HEK293 (cell line): ENCODE measurements around the gene ZNF730.
"Not testable (repeated sequence)": the region's sequence is repeated elsewhere in the genome, so short reads cannot be mapped to it uniquely, and the experiment has no call there.

Source experiments
- CTCF ChIA-PET: fragments of 350-600 bp; formaldehyde crosslinking; extraction: SDS; loops from one replicate; lab custom pipeline; 2021; ENCODE audit warnings: antibody characterized with exemption; lab: Yijun Ruan, JAX
- POLR2A ChIA-PET: fragments of 300-600 bp; formaldehyde crosslinking; extraction: SDS; loops from one replicate; lab custom pipeline; 2020; ENCODE audit warnings: antibody characterized with exemption, inconsistent platforms; lab: Yijun Ruan, JAX
- H3K27ac ChIP-seq: fragments of 200-500 bp; sonication (Bioruptor generic); 2 replicates; pipeline ENCODE4 v1.5.1; 2014; ENCODE audit warnings: low read depth, low read length, control low read depth, inconsistent platforms; ENCODE audit errors: extremely low read depth
- H3K36me3 ChIP-seq, 2 experiments: fragments of 200-500 bp in 1 of 2; sonication (Bioruptor generic) in 1 of 2; 1 replicate in 1 of 2; 2 replicates in 1 of 2; pipeline ENCODE4 v1.5.1; 2014 to 2017; ENCODE audit warnings: inconsistent platforms in 2 of 2, low read length in 2 of 2; ENCODE audit not compliant: control insufficient read depth in 2 of 2, insufficient read depth in 1 of 2
- H3K4me1 ChIP-seq: fragments of 200-500 bp; sonication (Bioruptor generic); 2 replicates; pipeline ENCODE4 v1.5.1; 2014; ENCODE audit warnings: mild to moderate bottlenecking, low read length, inconsistent platforms; ENCODE audit not compliant: control insufficient read depth, insufficient read depth
- H3K4me3 ChIP-seq: 2 replicates; pipeline ENCODE4 v1.5.1; 2011; ENCODE audit warnings: low read depth, mild to moderate bottlenecking, control low read depth, low read length, moderate library complexity
- H3K9me3 ChIP-seq: fragments of 200-500 bp; sonication (Bioruptor generic); 2 replicates; pipeline ENCODE4 v1.5.1; 2014; ENCODE audit warnings: low read depth, low read length, inconsistent platforms; ENCODE audit not compliant: control insufficient read depth, insufficient read depth
- IKZF3 ChIP-seq: fragments of 450-650 bp; IDR thresholded peaks from 2 replicates; pipeline ENCODE4 v1.5.0; 2018; ENCODE audit warnings: missing biosample characterization, mild to moderate bottlenecking, missing genetic modification characterization, moderate library complexity
- MYNN ChIP-seq: fragments of 450-650 bp; formaldehyde crosslinking; IDR thresholded peaks from 2 replicates; pipeline ENCODE4 v1.5.1; 2016; ENCODE audit warnings: missing biosample characterization, missing genetic modification characterization, borderline replicate concordance
- OVOL3 ChIP-seq: fragments of 450-650 bp; formaldehyde crosslinking; IDR thresholded peaks from 2 replicates; pipeline ENCODE4 v1.5.1; 2016; ENCODE audit warnings: missing biosample characterization, missing genetic modification characterization
- PRDM2 ChIP-seq: fragments of 450-650 bp; formaldehyde crosslinking; IDR thresholded peaks from 2 replicates; pipeline ENCODE4 v1.5.1; 2016; ENCODE audit warnings: missing biosample characterization, missing genetic modification characterization, borderline replicate concordance
- PRDM4 ChIP-seq: fragments of 450-650 bp; formaldehyde crosslinking; IDR thresholded peaks from 2 replicates; pipeline ENCODE4 v1.5.1; 2017; ENCODE audit warnings: missing biosample characterization, missing genetic modification characterization
- RBAK ChIP-seq: fragments of 450-650 bp; formaldehyde crosslinking; IDR thresholded peaks from 2 replicates; pipeline ENCODE4 v1.5.1; 2016; ENCODE audit warnings: missing biosample characterization, missing genetic modification characterization
- SP7 ChIP-seq: fragments of 450-650 bp; formaldehyde crosslinking; IDR thresholded peaks from 2 replicates; pipeline ENCODE4 v1.5.1; 2016; ENCODE audit warnings: missing biosample characterization, missing genetic modification characterization
- ZNF10 ChIP-seq: fragments of 450-650 bp; formaldehyde crosslinking; IDR thresholded peaks from 2 replicates; pipeline ENCODE4 v1.5.1; 2017; ENCODE audit warnings: missing biosample characterization, missing genetic modification characterization
- ZNF138 ChIP-seq: fragments of 450-650 bp; formaldehyde crosslinking; IDR thresholded peaks from 2 replicates; pipeline ENCODE4 v1.5.1; 2016; ENCODE audit warnings: missing biosample characterization, missing genetic modification characterization, borderline replicate concordance
- ZNF169 ChIP-seq: fragments of 450-650 bp; formaldehyde crosslinking; IDR thresholded peaks from 2 replicates; pipeline ENCODE4 v1.5.1; 2016; ENCODE audit warnings: missing biosample characterization, missing genetic modification characterization
- ZNF174 ChIP-seq: fragments of 450-650 bp; formaldehyde crosslinking; IDR thresholded peaks from 2 replicates; pipeline ENCODE4 v1.5.0; 2017; ENCODE audit warnings: missing biosample characterization, mild to moderate bottlenecking, missing genetic modification characterization
- ZNF19 ChIP-seq: fragments of 450-650 bp; formaldehyde crosslinking; IDR thresholded peaks from 2 replicates; pipeline ENCODE4; 2016; ENCODE audit warnings: missing biosample characterization, missing genetic modification characterization, low read depth
- ZNF2 ChIP-seq: fragments of 450-650 bp; formaldehyde crosslinking; IDR thresholded peaks from 2 replicates; pipeline ENCODE4 v1.5.1; 2016; ENCODE audit warnings: missing biosample characterization, missing genetic modification characterization
- ZNF248 ChIP-seq: fragments of 450-650 bp; formaldehyde crosslinking; IDR thresholded peaks from 2 replicates; pipeline ENCODE4 v1.5.1; 2017; ENCODE audit warnings: missing biosample characterization, missing genetic modification characterization
- ZNF548 ChIP-seq: fragments of 450-650 bp; formaldehyde crosslinking; IDR thresholded peaks from 2 replicates; pipeline ENCODE4 v1.5.1; 2016; ENCODE audit warnings: missing biosample characterization, missing genetic modification characterization
- ZNF792 ChIP-seq: fragments of 450-650 bp; formaldehyde crosslinking; IDR thresholded peaks from 2 replicates; pipeline ENCODE4 v1.5.1; 2016; ENCODE audit warnings: missing biosample characterization, missing genetic modification characterization

Gene ZNF730

GRCh38 chr19:23101241-23101640 lies 15.6 kb upstream of the ZNF730 start (continued):
- TF ChIP-seq PRDM4 (tag by site-specific recombination), result no peak
- no peak for TF ChIP-seq IKZF3
- no peak for TF ChIP-seq ZNF548

- POLR2A ChIA-PET, result no interaction called here
- no peak overlapping the region for H3K27ac ChIP-seq
- no peak overlapping the region for H3K4me3 ChIP-seq
- CTCF ChIA-PET, result no interaction called here
- TF ChIP-seq ZNF174 (tag by site-specific recombination) (no peak), ZNF2 (tag by site-specific recombination) (no peak), OVOL3 (tag by site-specific recombination) (no peak), ZNF792 (tag by site-specific recombination) (no peak), MYNN (tag by site-specific recombination) (no peak), PRDM2 (tag by site-specific recombination) (no peak), ZNF10 (tag by site-specific recombination) (no peak), ZNF169 (no peak), RBAK (tag by site-specific recombination) (no peak), SP7 (tag by site-specific recombination) (no peak), ZNF138 (no peak), ZNF248 (tag by site-specific recombination) (no peak), ZNF19 (tag by site-specific recombination) (no peak)
- no peaks in the 10 kb centered on the region for H3K36me3 ChIP-seq
- H3K9me3 ChIP-seq, result no peaks in the 10 kb centered on the region
- H3K4me1 ChIP-seq, result no peaks in the 10 kb centered on the region
Measured at GRCh38 chr19:23118400-23118799, 1.6 kb downstream of the ZNF730 start.

GRCh38 chr19:23134211-23134610 lies 17.4 kb downstream of the ZNF730 start:
- H3K4me3 ChIP-seq, H3K9me3 ChIP-seq, POLR2A ChIA-PET, H3K36me3 ChIP-seq, H3K27ac ChIP-seq, H3K4me1 ChIP-seq, CTCF ChIA-PET: not testable (repeated sequence)
